Neural cell (in vitro differentiated cells): ENCODE data around the gene PTPRN2. TPM values are rescaled to one million over a fixed set of nuclear protein-coding genes. Genes with fewer than 3 reads are reported as not detected.

Experiments used
- H2AFZ ChIP-seq: fragments of 200-600, 300-800 bp; sonication (generic), shearing (Covaris generic); 2 replicates; pipeline ENCODE4 v1.6.0; 2014; ENCODE audit warnings: low read depth, mild to moderate bottlenecking, antibody characterized with exemption, low read length, moderate library complexity
- H3F3A ChIP-seq: fragments of 200-600 bp; shearing (Covaris generic); 2 replicates; pipeline ENCODE4 v1.6.1; 2016; ENCODE audit warnings: mild to moderate bottlenecking, moderate library complexity, mixed read lengths, antibody characterized with exemption, low read length; ENCODE audit not compliant: insufficient read depth, poor library complexity, severe bottlenecking
- H3K27ac ChIP-seq: fragments of 200-600, 300-800 bp; sonication (generic), shearing (Covaris generic); 2 replicates; pipeline ENCODE4 v1.5.1; 2014; ENCODE audit warnings: mild to moderate bottlenecking, low read length, moderate library complexity
- H3K27me3 ChIP-seq: fragments of 300-800, 200-600 bp; sonication (generic), shearing (Covaris generic); 2 replicates; pipeline ENCODE4 v1.6.0; 2014; ENCODE audit warnings: mild to moderate bottlenecking, low read depth, low read length, moderate library complexity; ENCODE audit not compliant: insufficient read depth
- H3K36me3 ChIP-seq: fragments of 300-800, 200-600 bp; sonication (generic), shearing (Covaris generic); 2 replicates; pipeline ENCODE4 v1.5.1; 2014; ENCODE audit warnings: mild to moderate bottlenecking, antibody characterized with exemption, low read length, moderate library complexity; ENCODE audit not compliant: insufficient read depth
- H3K4me2 ChIP-seq: fragments of 300-800, 200-600 bp; sonication (generic), shearing (Covaris generic); 2 replicates; pipeline ENCODE4 v1.6.0; 2014; ENCODE audit warnings: mild to moderate bottlenecking, low read length
- H3K4me3 ChIP-seq: fragments of 300-800, 200-600 bp; sonication (generic), shearing (Covaris generic); 2 replicates; pipeline ENCODE4 v1.5.1; 2014; ENCODE audit warnings: mild to moderate bottlenecking, low read length, moderate library complexity
- H3K79me2 ChIP-seq: fragments of 200-600 bp; shearing (Covaris generic); replicated peaks from 2 replicates; pipeline ENCODE4 v1.6.0; 2014; ENCODE audit warnings: mild to moderate bottlenecking, low read length, moderate library complexity; ENCODE audit not compliant: insufficient read depth
- H3K9ac ChIP-seq: fragments of 300-800, 200-600 bp; sonication (generic), shearing (Covaris generic); 2 replicates; pipeline ENCODE4 v1.6.1; 2016; ENCODE audit warnings: mild to moderate bottlenecking, low read length, mixed read lengths
- H3K9me2 ChIP-seq: fragments of 200-600 bp; shearing (Covaris generic); 2 replicates; pipeline ENCODE4 v1.6.1; 2016; ENCODE audit warnings: mild to moderate bottlenecking, low read length, mixed read lengths; ENCODE audit not compliant: insufficient read depth
- H3K9me3 ChIP-seq: fragments of 200-600, 300-800 bp; sonication (generic), shearing (Covaris generic); 2 replicates; pipeline ENCODE4 v1.6.1; 2016; ENCODE audit warnings: mild to moderate bottlenecking, mixed run types, low read length, moderate library complexity, mixed read lengths
- H4K20me1 ChIP-seq: fragments of 200-600 bp; shearing (Covaris generic); 2 replicates; pipeline ENCODE4 v1.6.1; 2016; ENCODE audit warnings: mild to moderate bottlenecking, mixed run types; ENCODE audit not compliant: insufficient read depth
- CTCF ChIP-seq: fragments of 450-650 bp; IDR thresholded peaks from 2 replicates; pipeline ENCODE4 v1.5.1; 2014; ENCODE audit warnings: antibody characterized with exemption, mild to moderate bottlenecking, moderate library complexity; ENCODE audit not compliant: poor library complexity, severe bottlenecking
- EP300 ChIP-seq: fragments of 450-650 bp; conservative IDR thresholded peaks from 2 replicates; pipeline ENCODE4 v1.6.1; 2014; ENCODE audit warnings: antibody characterized with exemption, mild to moderate bottlenecking, moderate library complexity; ENCODE audit not compliant: poor library complexity, severe bottlenecking
- EZH2 ChIP-seq: fragments of 200-600, 300-800 bp; shearing (Covaris generic), sonication (generic); IDR thresholded peaks from 2 replicates; pipeline ENCODE4 v1.6.1; 2014; ENCODE audit warnings: antibody characterized with exemption, low read length, borderline replicate concordance, mild to moderate bottlenecking; ENCODE audit not compliant: insufficient read depth, poor library complexity, severe bottlenecking
- MXI1 ChIP-seq: fragments of 450-650 bp; conservative IDR thresholded peaks from 2 replicates; pipeline ENCODE4 v1.6.1; 2014; ENCODE audit warnings: antibody characterized with exemption, mild to moderate bottlenecking; ENCODE audit not compliant: poor library complexity, severe bottlenecking
- POLR2AphosphoS5 ChIP-seq: IDR thresholded peaks from 2 replicates; pipeline ENCODE4 v1.6.1; 2012
- RAD21 ChIP-seq: fragments of 450-650 bp; conservative IDR thresholded peaks from 2 replicates; pipeline ENCODE4 v1.6.1; 2014; ENCODE audit warnings: antibody characterized with exemption, mild to moderate bottlenecking, moderate library complexity
- SMC3 ChIP-seq: fragments of 450-650 bp; conservative IDR thresholded peaks from 2 replicates; pipeline ENCODE4 v1.6.1; 2014; ENCODE audit warnings: antibody characterized with exemption, mild to moderate bottlenecking, moderate library complexity; ENCODE audit not compliant: poor library complexity
- TAF1 ChIP-seq: IDR thresholded peaks from 2 replicates; pipeline ENCODE4 v1.6.1; 2012; ENCODE audit warnings: low read depth
- polyA plus RNA-seq: library from polyadenylated mRNA; depleted of rRNA; stranded (reverse); fragments of >200 nt; gene quantifications from 2 replicates; pipeline ENCODE4 v1.2.3, GENCODE V29; 2014
- TF ChIP-seq, protein P1 (sequence below): IDR thresholded peaks from 2 replicates; pipeline ENCODE4 v1.6.1; 2012; ENCODE audit warnings: borderline replicate concordance

PTPRN2 gene
- polyA plus RNA-seq, 1 donor from 2014 or later, result 31.0 TPM

DNA sequence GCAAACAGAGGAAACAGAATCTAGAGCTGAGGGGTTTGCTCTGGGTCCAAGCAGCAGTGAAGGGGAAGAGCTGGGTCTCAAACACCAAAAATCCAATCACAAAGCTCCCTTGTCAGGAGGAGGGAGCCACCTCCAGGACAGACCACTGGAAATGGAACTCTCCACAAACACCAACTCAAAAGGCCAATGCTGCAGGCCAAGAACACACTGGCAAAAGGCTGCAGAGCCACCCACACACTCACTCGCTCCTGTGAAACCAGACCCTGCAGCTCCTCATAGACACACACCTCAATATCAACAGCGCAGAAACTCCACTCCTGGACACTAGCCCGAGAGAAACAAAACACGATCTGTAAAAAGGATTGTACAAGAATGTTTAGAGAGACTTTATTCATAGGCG lies 213.5 kb downstream of the PTPRN2 start:
- Histone ChIP-seq H3K27me3 (no peaks in the 10 kb centered on the region), H2AFZ (no peak overlapping the region), H3K9me2 (no peaks in the 10 kb centered on the region), H3K4me2 (no peak overlapping the region), H3K79me2 (peaks cover 4% of the 10 kb centered on the region), H3K36me3 (no peaks in the 10 kb centered on the region), H3K4me3 (no peak overlapping the region), H3K9me3 (no peaks in the 10 kb centered on the region), H3K27ac (peak overlapping the region; percentile 80), H3F3A (no peaks in the 10 kb centered on the region), H4K20me1 (no peaks in the 10 kb centered on the region), H3K9ac (peak overlapping the region; percentile 11)
- TF ChIP-seq CTCF (no peak), SMC3 (no peak), TAF1 (no peak), POLR2AphosphoS5 (no peak), EP300 (no peak), RAD21 (no peak), EZH2 (no peak), MXI1 (no peak)
- TF ChIP-seq, protein P1, sequence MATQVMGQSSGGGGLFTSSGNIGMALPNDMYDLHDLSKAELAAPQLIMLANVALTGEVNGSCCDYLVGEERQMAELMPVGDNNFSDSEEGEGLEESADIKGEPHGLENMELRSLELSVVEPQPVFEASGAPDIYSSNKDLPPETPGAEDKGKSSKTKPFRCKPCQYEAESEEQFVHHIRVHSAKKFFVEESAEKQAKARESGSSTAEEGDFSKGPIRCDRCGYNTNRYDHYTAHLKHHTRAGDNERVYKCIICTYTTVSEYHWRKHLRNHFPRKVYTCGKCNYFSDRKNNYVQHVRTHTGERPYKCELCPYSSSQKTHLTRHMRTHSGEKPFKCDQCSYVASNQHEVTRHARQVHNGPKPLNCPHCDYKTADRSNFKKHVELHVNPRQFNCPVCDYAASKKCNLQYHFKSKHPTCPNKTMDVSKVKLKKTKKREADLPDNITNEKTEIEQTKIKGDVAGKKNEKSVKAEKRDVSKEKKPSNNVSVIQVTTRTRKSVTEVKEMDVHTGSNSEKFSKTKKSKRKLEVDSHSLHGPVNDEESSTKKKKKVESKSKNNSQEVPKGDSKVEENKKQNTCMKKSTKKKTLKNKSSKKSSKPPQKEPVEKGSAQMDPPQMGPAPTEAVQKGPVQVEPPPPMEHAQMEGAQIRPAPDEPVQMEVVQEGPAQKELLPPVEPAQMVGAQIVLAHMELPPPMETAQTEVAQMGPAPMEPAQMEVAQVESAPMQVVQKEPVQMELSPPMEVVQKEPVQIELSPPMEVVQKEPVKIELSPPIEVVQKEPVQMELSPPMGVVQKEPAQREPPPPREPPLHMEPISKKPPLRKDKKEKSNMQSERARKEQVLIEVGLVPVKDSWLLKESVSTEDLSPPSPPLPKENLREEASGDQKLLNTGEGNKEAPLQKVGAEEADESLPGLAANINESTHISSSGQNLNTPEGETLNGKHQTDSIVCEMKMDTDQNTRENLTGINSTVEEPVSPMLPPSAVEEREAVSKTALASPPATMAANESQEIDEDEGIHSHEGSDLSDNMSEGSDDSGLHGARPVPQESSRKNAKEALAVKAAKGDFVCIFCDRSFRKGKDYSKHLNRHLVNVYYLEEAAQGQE, result no peak

GRCh38 chr7:158373476-158374133 lies 214.0 kb downstream of the PTPRN2 start:
- peaks cover 4% of the 10 kb centered on the region for H3K79me2 ChIP-seq
- H4K20me1 ChIP-seq, result no peaks in the 10 kb centered on the region
- H3K9me2 ChIP-seq, result no peaks in the 10 kb centered on the region
- no peak for TF ChIP-seq RAD21
- no peak for TF ChIP-seq SMC3
- no peak for TF ChIP-seq TAF1
- TF ChIP-seq, protein P1, result no peak
- TF ChIP-seq MXI1, result no peak
- TF ChIP-seq EP300, result no peak
- TF ChIP-seq POLR2AphosphoS5, result no peak
- TF ChIP-seq CTCF, result no peak
- H3K27me3 ChIP-seq, result no peaks in the 10 kb centered on the region
- no peaks in the 10 kb centered on the region for H3K36me3 ChIP-seq
- peak overlapping the region; percentile 11 for H3K9ac ChIP-seq
- no peaks in the 10 kb centered on the region for H3K9me3 ChIP-seq
- peak overlapping the region; percentile 80 for H3K27ac ChIP-seq
- no peak overlapping the region for H2AFZ ChIP-seq
- no peaks in the 10 kb centered on the region for H3F3A ChIP-seq
- peak overlapping the region; percentile 21 for H3K4me3 ChIP-seq
- no peak overlapping the region for H3K4me2 ChIP-seq
